ENCODE results near the gene RTCA. TPM values are rescaled to one million over a fixed set of nuclear protein-coding genes. Genes with fewer than 3 reads are reported as not detected.

The RTCA gene
- total and polyA plus RNA-seq, 2 donors (not counting 1 experiment from before 2014, with no cell fraction given): 15.7 to 31.0 TPM

DNA sequence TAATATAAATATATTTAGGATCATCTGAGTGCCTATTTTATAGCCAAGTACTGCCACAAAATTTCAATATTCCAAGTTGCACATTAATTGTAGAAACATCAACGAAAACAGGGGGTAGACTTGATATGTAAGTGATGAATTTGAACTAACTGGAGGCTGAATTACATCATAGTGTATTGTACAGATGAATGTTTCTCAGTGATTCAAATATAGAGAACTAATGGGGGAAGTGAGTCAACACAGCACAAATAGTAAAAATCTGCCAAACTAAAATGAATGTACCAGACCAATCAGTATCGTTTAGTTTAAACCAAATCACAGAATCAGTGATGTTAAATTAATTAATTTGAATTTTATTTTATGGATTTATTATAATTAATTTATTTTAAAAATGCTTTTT, 42.8 kb downstream of the RTCA start:
- CTCF ChIA-PET: no interaction called here
- WGBS (ENCODE audit: insufficient coverage): no CpG with 5 or more reads among the region's 2 CpGs

DNA sequence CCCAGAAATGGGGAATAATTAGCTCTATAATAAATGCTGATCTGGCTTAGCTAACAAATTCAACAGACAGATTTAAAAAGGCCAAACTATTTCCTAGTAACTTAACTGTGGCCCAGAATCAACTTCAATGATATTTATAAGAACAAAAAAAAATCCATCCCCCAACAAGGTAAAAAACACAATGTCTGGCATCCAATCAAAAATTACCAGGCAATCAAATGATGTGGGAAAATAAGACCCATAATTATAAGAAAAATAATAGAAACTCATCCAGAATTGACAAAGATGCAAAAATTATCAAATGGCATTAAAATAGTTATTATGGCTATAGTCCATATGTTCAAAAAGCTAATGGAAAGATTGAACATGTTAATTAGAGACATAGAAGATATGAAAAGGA, 43.8 kb downstream of the RTCA start:
- no peak for DNase-seq
- peaks cover 8% of the 10 kb centered on the region for H3K9me3 Mint-ChIP-seq (ENCODE audit: insufficient read depth)
- H3K27me3 Mint-ChIP-seq: no peaks in the 10 kb centered on the region
- TF ChIP-seq, protein P1, sequence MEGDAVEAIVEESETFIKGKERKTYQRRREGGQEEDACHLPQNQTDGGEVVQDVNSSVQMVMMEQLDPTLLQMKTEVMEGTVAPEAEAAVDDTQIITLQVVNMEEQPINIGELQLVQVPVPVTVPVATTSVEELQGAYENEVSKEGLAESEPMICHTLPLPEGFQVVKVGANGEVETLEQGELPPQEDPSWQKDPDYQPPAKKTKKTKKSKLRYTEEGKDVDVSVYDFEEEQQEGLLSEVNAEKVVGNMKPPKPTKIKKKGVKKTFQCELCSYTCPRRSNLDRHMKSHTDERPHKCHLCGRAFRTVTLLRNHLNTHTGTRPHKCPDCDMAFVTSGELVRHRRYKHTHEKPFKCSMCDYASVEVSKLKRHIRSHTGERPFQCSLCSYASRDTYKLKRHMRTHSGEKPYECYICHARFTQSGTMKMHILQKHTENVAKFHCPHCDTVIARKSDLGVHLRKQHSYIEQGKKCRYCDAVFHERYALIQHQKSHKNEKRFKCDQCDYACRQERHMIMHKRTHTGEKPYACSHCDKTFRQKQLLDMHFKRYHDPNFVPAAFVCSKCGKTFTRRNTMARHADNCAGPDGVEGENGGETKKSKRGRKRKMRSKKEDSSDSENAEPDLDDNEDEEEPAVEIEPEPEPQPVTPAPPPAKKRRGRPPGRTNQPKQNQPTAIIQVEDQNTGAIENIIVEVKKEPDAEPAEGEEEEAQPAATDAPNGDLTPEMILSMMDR (IDR thresholded peaks at IDR 0.05): no peak
- TF ChIP-seq EZH2 (IDR thresholded peaks at IDR 0.05; ENCODE audit: borderline replicate concordance, insufficient read depth, low read depth, low read length, poor library complexity, severe bottlenecking): no peak
- H3K79me2 ChIP-seq (ENCODE audit: control insufficient read depth, insufficient read depth, low read length): no peaks in the 10 kb centered on the region
- no peak overlapping the region for H3K9ac ChIP-seq (ENCODE audit: low read length)
- no peak overlapping the region for H3K4me3 Mint-ChIP-seq
- no peak for ATAC-seq (ENCODE audit: low read depth)
- H3K4me2 ChIP-seq (replicated peaks; ENCODE audit: low read depth, low read length, poor library complexity, severe bottlenecking): no peak overlapping the region
- H3K4me1 ChIP-seq (ENCODE audit: control insufficient read depth in 2 of 2, insufficient read depth in 2 of 2, low read length in 2 of 2): no peaks in the 10 kb centered on the region
- H3K36me3 ChIP-seq (replicated peaks in 1 of 2; ENCODE audit: control extremely low read depth in 1 of 2, control insufficient read depth in 1 of 2, extremely low read depth in 1 of 2, insufficient read depth in 2 of 2, low read length in 1 of 2): no peaks in the 10 kb centered on the region
- H2AFZ ChIP-seq (ENCODE audit: insufficient read depth, low read depth, low read length, poor library complexity, severe bottlenecking): no peak overlapping the region
- H3K27ac Mint-ChIP-seq: no peak overlapping the region
- ChIA-PET POLR2A (no interaction called here), CTCF (no interaction called here)
- H3K4me3 ChIP-seq (ENCODE audit: control extremely low read depth in 1 of 5, extremely low read depth in 1 of 5, insufficient read depth in 1 of 5, low read depth in 2 of 5, low read length in 4 of 5): no peak overlapping the region
- H3K9me3 ChIP-seq (ENCODE audit: control extremely low read depth in 1 of 3, control insufficient read depth in 2 of 3, insufficient read depth in 1 of 3, low read length in 2 of 3): no peaks in the 10 kb centered on the region
- peaks cover 2% of the 10 kb centered on the region for H3K4me1 Mint-ChIP-seq
- no peaks in the 10 kb centered on the region for H3K27me3 ChIP-seq (replicated peaks in 1 of 4; ENCODE audit: control extremely low read depth in 1 of 4, control insufficient read depth in 3 of 4, insufficient read depth in 4 of 4, low read length in 3 of 4)
- intact Hi-C loops (cut with micrococcal nuclease): no loop called here
- H3K27ac ChIP-seq (ENCODE audit: low read length in 2 of 2): no peak overlapping the region
- no peaks in the 10 kb centered on the region for H4K20me1 ChIP-seq (ENCODE audit: control insufficient read depth, insufficient read depth, low read length, poor library complexity, severe bottlenecking)

More for the DNA sequence above, 42.8 kb downstream of the RTCA start:
- ATAC-seq (ENCODE audit: low read depth) (no peak), DNase-seq (no peak)
- H3K9me3 ChIP-seq (ENCODE audit: control extremely low read depth in 1 of 3, control insufficient read depth in 2 of 3, insufficient read depth in 1 of 3, low read length in 2 of 3): no peaks in the 10 kb centered on the region
- no peaks in the 10 kb centered on the region for H3K4me1 ChIP-seq (ENCODE audit: control insufficient read depth in 2 of 2, insufficient read depth in 2 of 2, low read length in 2 of 2)
- peaks cover 8% of the 10 kb centered on the region for H3K9me3 Mint-ChIP-seq (ENCODE audit: insufficient read depth)
- no peak overlapping the region for H3K27ac Mint-ChIP-seq
- H3K4me3 ChIP-seq (ENCODE audit: control extremely low read depth in 1 of 5, extremely low read depth in 1 of 5, insufficient read depth in 1 of 5, low read depth in 2 of 5, low read length in 4 of 5): no peak overlapping the region
- TF ChIP-seq, protein P1 (IDR thresholded peaks at IDR 0.05): no peak
- no peak for TF ChIP-seq EZH2 (IDR thresholded peaks at IDR 0.05; ENCODE audit: borderline replicate concordance, insufficient read depth, low read depth, low read length, poor library complexity, severe bottlenecking)
- no peaks in the 10 kb centered on the region for H3K27me3 ChIP-seq (replicated peaks in 1 of 4; ENCODE audit: control extremely low read depth in 1 of 4, control insufficient read depth in 3 of 4, insufficient read depth in 4 of 4, low read length in 3 of 4)
- no peaks in the 10 kb centered on the region for H3K4me1 Mint-ChIP-seq
- H3K27ac ChIP-seq (ENCODE audit: low read length in 2 of 2): no peak overlapping the region
- no peak overlapping the region for H3K4me2 ChIP-seq (replicated peaks; ENCODE audit: low read depth, low read length, poor library complexity, severe bottlenecking)
- H3K9ac ChIP-seq (ENCODE audit: low read length): no peak overlapping the region
- H2AFZ ChIP-seq (ENCODE audit: insufficient read depth, low read depth, low read length, poor library complexity, severe bottlenecking): no peak overlapping the region
- POLR2A ChIA-PET: no interaction called here
- no peaks in the 10 kb centered on the region for H3K79me2 ChIP-seq (ENCODE audit: control insufficient read depth, insufficient read depth, low read length)
- H3K36me3 ChIP-seq (replicated peaks in 1 of 2; ENCODE audit: control extremely low read depth in 1 of 2, control insufficient read depth in 1 of 2, extremely low read depth in 1 of 2, insufficient read depth in 2 of 2, low read length in 1 of 2): no peaks in the 10 kb centered on the region
- H3K27me3 Mint-ChIP-seq: no peaks in the 10 kb centered on the region
- H4K20me1 ChIP-seq (ENCODE audit: control insufficient read depth, insufficient read depth, low read length, poor library complexity, severe bottlenecking): no peaks in the 10 kb centered on the region
- intact Hi-C loops (cut with micrococcal nuclease): no loop called here
- H3K4me3 Mint-ChIP-seq: no peak overlapping the region
